ENCODE measurements around the gene SLC41A3. TPM values are rescaled to one million over a fixed set of nuclear protein-coding genes. Genes with fewer than 3 reads are reported as not detected.
"Not testable (repeated sequence)": the region's sequence is repeated elsewhere in the genome, so short reads cannot be mapped to it uniquely, and the experiment has no call there.

SLC41A3 gene
- polyA plus RNA-seq, 1 donor, result 72.0 TPM

DNA sequence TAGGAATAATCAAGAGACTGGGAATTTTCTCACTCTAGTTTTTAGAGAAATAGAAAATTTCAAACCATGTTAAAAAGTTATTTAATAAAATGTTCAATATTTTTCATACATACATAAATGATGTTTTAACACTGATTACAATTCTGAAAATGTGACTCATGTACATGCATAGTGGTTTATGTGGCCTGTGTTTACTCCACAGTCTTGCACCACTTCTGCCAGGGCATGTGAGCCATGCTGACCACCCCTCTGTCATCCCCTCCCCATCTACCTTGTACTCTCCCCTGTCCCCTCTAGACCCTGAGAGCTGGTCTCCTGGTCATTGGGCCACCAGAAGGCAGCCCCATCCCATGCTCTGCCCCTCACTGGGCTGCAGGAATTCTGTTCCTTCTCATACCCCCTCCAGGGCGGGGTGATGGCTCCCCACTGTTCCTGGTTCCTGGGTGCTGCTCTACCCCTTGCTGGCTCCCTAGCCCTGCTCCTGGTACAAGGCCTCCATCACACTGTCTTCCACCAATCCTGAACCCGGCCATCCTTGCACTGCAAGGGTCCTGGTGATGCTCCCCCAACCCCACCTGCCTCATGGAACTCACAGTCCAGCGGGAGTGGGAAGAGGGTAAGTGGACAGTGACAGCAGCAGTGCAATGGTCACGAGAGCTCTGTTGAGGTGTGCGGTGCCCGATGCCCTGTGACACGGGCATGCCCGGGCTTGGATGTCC is 24.2 kb upstream of the SLC41A3 start:
- no peak for DNase-seq

DNA sequence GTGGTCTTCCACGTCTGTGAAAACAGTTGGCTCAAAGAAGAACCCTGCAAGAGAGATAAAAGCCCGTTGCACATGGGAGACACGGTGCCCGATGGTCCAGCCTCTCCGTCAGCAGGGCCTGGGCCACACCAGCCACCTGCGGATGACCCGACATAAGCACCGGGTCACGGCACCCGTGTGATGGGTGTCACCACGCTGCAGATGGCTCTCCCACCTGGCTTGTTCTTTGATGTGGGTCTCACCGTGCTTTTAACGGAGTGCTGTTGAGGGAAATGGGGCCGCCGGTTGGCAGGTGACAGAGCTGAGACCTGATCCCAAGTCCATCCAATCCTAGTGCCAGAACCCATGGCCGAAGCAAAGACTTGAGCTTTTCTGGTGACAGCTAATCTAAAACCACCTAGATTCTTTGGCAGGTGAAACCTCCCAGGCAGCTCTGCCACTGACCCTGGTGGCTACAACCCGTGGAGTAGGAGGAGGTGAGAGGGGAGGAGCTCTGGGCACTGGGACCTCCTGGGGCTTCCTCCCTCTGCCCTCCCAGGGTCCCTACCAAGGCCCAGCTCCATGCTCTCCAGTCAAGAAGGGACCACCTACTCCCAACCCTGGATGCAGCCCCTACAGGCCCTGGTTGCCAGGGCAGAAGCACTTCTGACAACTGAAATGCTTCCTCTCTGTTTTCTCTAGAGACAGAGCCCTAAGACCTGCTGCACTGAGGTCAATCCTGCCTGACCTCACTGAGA is 23.4 kb upstream of the SLC41A3 start:
- DNase-seq, result no peak

DNA sequence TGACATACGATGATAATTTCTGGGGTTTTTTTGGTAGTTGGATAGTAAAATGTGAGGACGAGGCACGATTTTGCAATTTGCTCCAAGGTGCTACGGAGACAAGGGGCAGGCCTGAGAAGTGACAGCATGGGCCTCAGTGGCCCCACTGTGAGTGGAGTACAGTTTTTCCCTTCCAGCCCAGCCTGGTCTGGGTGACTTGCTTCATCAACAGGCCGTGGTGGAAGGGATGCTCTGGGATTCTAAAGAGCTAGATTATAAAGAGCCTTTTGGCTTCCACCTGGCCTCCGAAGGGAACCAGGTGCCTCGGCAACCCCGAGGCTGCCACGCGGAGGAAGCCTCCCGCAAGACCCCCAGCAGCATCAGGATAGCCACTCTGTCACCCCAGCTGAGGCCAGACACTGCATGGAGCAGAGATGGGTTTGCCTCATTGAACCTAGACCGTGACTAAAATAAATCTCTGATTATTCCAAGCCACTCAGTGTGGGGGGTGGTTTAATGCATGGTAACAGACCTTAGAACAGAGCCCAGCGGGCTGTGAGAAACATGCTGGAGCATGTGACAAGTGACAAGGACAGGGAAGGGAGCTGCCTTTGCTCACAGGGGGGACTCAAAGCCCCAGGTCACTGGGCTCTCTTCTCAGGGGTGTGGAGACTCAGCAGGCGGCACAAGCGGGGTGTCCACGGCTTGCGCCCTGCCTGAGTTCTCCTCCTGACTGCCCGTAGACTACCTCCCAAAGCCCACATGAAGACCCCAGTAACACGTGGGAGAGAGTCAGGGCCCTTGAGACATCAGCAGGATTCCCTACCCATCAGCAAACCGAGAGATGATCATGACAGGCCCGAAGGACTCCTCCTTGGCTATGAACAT is 22.6 kb upstream of the SLC41A3 start:
- no peak for DNase-seq

- DNase-seq, result no peak
Measured at GRCh38 chr3:126105691-126106187, 21.8 kb upstream of the SLC41A3 start.

DNA sequence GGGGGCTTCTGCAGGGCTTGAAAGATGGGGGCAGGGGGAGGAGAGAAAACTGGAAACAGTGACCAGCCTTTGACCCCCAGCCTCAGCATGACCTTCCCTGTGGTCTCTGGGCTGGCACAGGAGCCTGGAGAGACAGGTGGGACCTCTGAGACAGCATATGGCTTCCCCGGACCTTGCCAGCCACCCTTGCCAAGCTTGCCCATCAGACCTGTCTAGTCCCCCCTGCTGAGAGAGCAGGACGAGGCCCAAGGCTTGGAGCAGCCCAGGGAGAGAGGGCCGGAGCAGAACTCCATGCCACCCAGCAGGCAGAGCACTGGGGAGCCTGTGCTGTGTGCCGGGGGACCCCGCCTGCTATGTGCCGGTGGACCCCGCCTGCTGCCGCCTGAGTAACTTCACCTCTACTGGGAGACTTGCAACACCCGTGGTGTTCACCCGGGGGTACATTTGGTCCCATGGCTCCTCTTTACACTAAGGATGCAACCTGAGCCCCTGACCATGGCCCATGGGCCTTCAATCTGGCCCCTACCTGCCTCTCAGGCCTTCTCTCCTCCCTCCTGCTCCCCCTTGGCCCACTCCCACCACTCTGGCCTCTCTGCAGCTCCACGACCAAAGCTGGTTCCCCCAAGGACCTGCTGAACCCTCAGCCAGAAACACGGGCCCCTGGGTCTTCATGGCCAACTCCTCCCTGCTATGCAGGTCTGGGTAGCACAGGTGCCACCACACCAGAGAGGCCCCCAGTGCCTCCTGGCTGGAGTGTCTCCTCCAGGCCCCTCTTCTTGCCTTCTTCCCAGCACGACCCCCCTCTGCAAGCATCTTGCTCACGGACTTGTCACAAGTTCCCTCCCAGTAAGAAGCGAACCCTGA is 21.1 kb upstream of the SLC41A3 start:
- DNase-seq, result no peak

DNA sequence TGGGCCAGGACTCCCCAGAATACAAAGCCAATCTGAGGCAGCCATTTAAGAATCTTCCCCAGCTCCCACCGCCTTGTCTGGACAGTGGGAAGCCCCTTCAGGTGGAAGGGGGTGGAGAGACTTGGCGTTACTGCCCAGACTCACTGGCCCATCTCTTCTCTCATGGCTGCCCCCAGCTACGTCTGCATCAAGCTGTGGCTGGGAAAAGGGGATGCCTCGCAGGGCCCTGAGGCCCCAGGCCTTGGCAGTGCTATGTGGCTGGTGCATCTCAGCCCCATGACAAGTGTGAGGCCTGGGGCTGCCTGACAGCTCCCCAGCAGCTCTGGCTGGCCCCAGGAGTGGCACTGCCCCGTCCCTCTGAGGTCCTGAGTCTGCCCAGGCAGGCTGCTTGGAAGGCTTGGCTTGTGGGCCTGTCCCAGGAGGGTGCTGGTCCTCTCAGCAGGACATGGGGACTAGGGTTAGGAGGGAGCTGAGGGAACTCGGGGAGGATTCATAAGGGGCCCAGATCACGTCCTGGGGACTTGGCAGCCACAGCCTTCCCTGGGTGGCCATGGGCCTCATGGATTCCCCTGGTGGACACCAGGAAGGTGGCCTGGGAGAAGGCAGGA is 20.2 kb upstream of the SLC41A3 start:
- no peak for DNase-seq

- no peak for DNase-seq
Measured at GRCh38 chr3:126103121-126104027, 19.4 kb upstream of the SLC41A3 start.

- no peak for DNase-seq
Measured at GRCh38 chr3:126102530-126102951, 18.6 kb upstream of the SLC41A3 start.

DNA sequence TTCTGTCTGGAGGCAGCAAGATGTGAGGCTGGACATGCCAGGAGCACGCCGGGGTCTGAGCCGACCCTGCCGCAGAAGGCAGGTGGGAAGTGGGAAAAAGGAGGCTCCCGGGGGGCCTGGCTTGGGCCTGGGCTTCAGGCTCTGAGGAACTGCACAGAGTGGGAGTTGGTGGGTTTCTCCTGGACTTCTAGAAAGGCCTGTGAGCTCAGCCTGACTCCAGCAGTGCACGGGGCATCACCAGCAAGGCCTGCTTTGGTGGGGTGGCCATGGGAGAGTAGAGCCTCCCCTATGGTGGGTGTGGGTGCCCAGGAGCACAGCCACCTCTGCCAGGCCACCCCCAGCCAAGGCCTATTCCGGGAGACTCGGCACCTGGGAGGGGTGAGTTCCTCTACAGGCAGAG is 18.1 kb upstream of the SLC41A3 start:
- DNase-seq, result no peak

DNA sequence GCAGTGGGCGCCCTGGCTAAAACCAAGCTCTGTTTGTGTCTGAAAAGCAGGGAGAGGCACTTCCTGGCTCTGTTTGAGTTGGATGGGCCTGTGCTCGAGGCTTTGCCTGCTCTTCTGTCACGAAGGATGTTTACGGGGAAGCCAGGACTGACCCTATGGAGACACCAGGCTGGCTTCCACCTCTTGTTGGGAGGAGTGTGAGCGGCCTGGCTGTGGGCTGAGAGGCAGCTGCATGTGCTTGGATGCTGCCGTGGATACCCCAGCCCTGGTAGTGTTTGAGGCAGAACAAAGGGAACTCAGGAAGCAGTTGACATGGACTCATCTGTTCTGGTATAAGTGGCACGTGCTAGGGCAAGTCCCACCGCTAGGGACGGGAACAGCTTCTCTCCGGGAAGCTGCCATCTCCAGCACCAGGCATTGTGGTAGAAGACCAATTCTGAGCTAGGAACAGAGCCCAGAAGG is 17.6 kb upstream of the SLC41A3 start:
- DNase-seq, result no peak

DNA sequence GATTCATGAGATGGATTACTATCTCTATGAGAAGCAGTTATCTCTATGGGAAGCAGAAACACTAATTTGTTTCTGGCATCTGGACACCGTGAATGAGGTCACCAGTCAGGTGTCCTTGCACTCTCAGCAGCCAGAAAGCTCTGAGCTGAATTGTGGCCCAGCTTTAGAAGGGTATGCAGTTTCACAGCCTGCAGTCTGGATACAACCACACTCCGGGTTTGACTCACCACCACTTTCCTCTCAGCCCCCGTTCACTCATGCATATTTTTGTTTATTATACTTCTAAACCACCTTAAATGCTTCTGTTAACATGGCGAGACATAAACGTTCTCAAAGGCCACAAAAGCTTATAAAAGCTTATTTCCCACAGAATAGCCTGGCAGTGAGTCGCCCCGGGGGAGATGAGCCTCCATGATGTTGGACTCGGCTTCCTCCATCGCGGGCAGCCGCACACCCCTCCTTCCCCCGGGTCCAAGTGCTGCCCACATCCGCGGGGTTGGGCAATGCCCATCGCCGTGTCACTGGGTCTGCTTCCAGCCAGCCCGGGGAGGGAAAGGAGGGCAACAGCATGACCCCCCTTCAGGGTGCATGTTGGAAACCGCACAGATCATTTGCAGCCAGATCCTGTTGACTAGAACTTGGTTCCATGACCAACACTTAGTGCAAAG is 16.8 kb upstream of the SLC41A3 start:
- DNase-seq, result no peak

- DNase-seq, result no peak
Measured at GRCh38 chr3:126100269-126100633, 16.3 kb upstream of the SLC41A3 start.

GRCh38 chr3:126098391-126098858 is 14.5 kb upstream of the SLC41A3 start:
- DNase-seq, result no peak

DNA sequence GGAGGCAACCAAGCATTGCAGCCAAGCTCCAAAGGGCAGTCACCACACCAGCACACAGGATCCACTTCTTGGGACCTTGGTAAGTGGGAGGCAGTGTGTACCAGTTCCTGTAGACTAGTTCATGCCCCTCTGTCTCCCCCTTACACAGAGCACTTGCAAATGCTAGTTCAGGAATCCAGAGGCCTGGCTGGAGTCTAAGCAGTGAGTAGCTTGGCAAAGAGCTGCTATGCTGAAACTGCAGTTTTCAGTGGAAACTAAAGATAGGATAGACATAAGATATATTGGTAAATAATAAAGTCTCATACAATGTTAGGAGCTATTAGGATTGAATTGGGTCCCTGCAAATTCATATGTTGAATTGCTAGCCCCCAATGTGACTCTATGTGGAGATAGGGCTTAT is 13.9 kb upstream of the SLC41A3 start:
- DNase-seq, result no peak

DNA sequence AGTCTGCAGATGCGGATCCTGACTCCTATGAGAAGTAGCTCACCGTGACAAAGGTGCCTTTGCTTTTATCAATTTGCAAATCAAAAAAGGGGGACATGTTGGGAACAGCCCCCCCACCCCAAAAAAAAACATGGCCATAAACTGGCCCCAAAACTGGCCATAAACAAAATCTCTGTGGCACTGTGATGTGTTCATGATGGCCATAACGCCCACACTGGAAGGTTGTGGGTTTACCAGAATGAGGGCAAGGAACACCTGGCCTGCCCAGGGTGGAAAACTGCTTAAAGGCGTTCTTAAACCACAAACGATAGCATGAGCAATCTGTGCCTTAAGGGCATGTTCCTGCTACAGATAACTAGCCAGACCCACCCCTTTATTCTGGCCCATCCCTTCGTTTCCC is 12.3 kb upstream of the SLC41A3 start:
- DNase-seq, result not testable (repeated sequence)

- DNase-seq, result not testable (repeated sequence)
Measured at GRCh38 chr3:126092128-126092527, 8.2 kb upstream of the SLC41A3 start.

GRCh38 chr3:126087552-126088175 is 3.7 kb upstream of the SLC41A3 start:
- DNase-seq, result no peak

DNA sequence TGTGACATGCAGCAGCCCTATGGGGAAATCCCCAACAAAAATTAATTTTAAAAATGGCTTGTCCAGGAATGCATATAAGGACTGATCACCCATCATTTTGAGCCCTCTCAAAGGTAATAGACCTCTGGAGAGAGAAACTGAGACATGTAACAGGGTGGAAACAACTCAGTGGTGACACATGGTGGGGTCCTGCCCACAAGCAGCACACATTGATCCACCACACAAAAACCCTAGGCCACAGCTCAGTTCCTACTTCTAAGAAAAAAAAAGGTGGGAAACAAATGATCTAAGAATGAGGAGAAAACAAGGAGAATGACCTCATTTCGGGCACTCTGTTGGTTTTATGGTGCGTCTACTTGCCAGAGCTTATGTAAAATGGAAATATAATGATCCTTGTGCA is 1.9 kb upstream of the SLC41A3 start:
- no peak for DNase-seq

- DNase-seq, result no peak
Measured at GRCh38 chr3:126085276-126085675, 1.4 kb upstream of the SLC41A3 start.

Data from left kidney (tissue), 2 donors.